Endothelial cell of umbilical vein (primary cell): ENCODE measurements around the gene CC2D2A. TPM values are rescaled to one million over a fixed set of nuclear protein-coding genes. Genes with fewer than 3 reads are reported as not detected.

ENCODE experiments used
- BruUV-seq: library from RNA; stranded (reverse); fragments of 400-500 nt; replicated peaks from 2 replicates; lab custom pipeline; 2021; lab: Mats Ljungman, UMichigan
- CTCF ChIA-PET: fragments of 300-600, 350-600 bp; sonication (Branson Sonifier 250); formaldehyde crosslinking; loops from one replicate; lab custom pipeline; 2021; ENCODE audit warnings: antibody characterized with exemption, inconsistent platforms; lab: Charles Lee
- POLR2A ChIA-PET: fragments of 300-600, 350-600 bp; sonication (Branson Sonifier 250); formaldehyde crosslinking; loops from one replicate; lab custom pipeline; 2021; ENCODE audit warnings: antibody characterized with exemption, inconsistent platforms; lab: Charles Lee
- DNase-seq: peaks from one replicate; pipeline ENCODE4 v3.0.0-alpha.2; 2011; ENCODE audit warnings: low read depth, low spot score
- FAIRE-seq: peaks from 2 replicates; lab custom pipeline; 2011; peaks lifted over from hg19 to GRCh38; lab: Jason Lieb, UNC
- H2AFZ ChIP-seq: 2 replicates; pipeline ENCODE4 v1.6.0; 2012; ENCODE audit warnings: low read depth, low read length, control low read depth, inconsistent platforms
- H3K27ac ChIP-seq: 2 replicates; pipeline ENCODE4 v1.5.1; 2011; ENCODE audit warnings: low read depth, mild to moderate bottlenecking, control low read depth, low read length, moderate library complexity; ENCODE audit not compliant: insufficient read depth
- H3K27me3 ChIP-seq, 2 experiments: 2 replicates each; pipeline versions ENCODE4 v1.6.0 to v1.6.1; 2011; ENCODE audit warnings: low read length in 2 of 2, mixed read lengths in 1 of 2; ENCODE audit not compliant: control insufficient read depth in 2 of 2, insufficient read depth in 2 of 2
- H3K36me3 ChIP-seq, 2 experiments: 2 replicates in 1 of 2; 3 replicates in 1 of 2; pipeline ENCODE4 v1.5.1; 2011; ENCODE audit warnings: low read length in 2 of 2, mild to moderate bottlenecking in 1 of 2, moderate library complexity in 1 of 2; ENCODE audit not compliant: control insufficient read depth in 2 of 2, insufficient read depth in 2 of 2; ENCODE audit errors: extremely low read depth in 1 of 2
- H3K4me1 ChIP-seq: 3 replicates; pipeline ENCODE4 v1.5.1; 2011; ENCODE audit warnings: mild to moderate bottlenecking, low read length; ENCODE audit not compliant: control insufficient read depth, insufficient read depth; ENCODE audit errors: extremely low read depth
- H3K4me2 ChIP-seq: 2 replicates; pipeline ENCODE4 v1.6.1; 2011; ENCODE audit warnings: low read length, control low read depth, mixed read lengths; ENCODE audit not compliant: insufficient read depth
- H3K4me3 ChIP-seq, 3 experiments: fragments of 200-600 bp in 1 of 3; sonication (generic), shearing (Covaris generic) in 1 of 3; replicated peaks in 1 of 3; 2 replicates each; pipeline ENCODE4 v1.5.1; 2011 to 2016; ENCODE audit warnings: control low read depth in 3 of 3, low read length in 3 of 3, mild to moderate bottlenecking in 2 of 3, inconsistent platforms in 1 of 3, low read depth in 1 of 3, moderate library complexity in 1 of 3; ENCODE audit not compliant: insufficient read depth in 1 of 3
- H3K79me2 ChIP-seq: 2 replicates; pipeline ENCODE4 v1.6.0; 2012; ENCODE audit warnings: low read length, inconsistent platforms; ENCODE audit not compliant: control insufficient read depth, insufficient read depth
- H3K9ac ChIP-seq: replicated peaks from 2 replicates; pipeline ENCODE3; 2011; ENCODE audit warnings: low read length, control low read depth; ENCODE audit not compliant: insufficient read depth; ENCODE audit errors: extremely low read depth
- H3K9me1 ChIP-seq: replicated peaks from 3 replicates; pipeline ENCODE4 v1.6.0; 2011; ENCODE audit warnings: mild to moderate bottlenecking, low read length; ENCODE audit not compliant: control insufficient read depth, insufficient read depth; ENCODE audit errors: extremely low read depth
- H3K9me3 ChIP-seq: replicated peaks from 2 replicates; pipeline ENCODE4 v1.5.1; 2012; ENCODE audit warnings: low read length, inconsistent platforms; ENCODE audit not compliant: control insufficient read depth, insufficient read depth
- H4K20me1 ChIP-seq: replicated peaks from 2 replicates; pipeline ENCODE3; 2011; ENCODE audit warnings: mild to moderate bottlenecking, low read length; ENCODE audit not compliant: control insufficient read depth, insufficient read depth; ENCODE audit errors: extremely low read depth
- FOS ChIP-seq: IDR thresholded peaks from 2 replicates; pipeline ENCODE4 v1.6.1; 2011; ENCODE audit warnings: mild to moderate bottlenecking, low read length, moderate library complexity, borderline replicate concordance; ENCODE audit not compliant: insufficient read depth
- GATA2 ChIP-seq: IDR thresholded peaks from 2 replicates; pipeline ENCODE4 v1.7.0; 2011; ENCODE audit warnings: low read depth, mild to moderate bottlenecking, moderate library complexity, mixed read lengths, low read length; ENCODE audit not compliant: insufficient read length, insufficient read depth
- JUN ChIP-seq: IDR thresholded peaks from 2 replicates; pipeline ENCODE4 v1.6.1; 2011; ENCODE audit warnings: borderline replicate concordance, low read depth; ENCODE audit not compliant: insufficient read length, insufficient read depth
- MAX ChIP-seq: IDR thresholded peaks from 2 replicates; pipeline ENCODE4 v1.6.1; 2011; ENCODE audit not compliant: insufficient read depth, insufficient read length
- MYC ChIP-seq: IDR thresholded peaks from one replicate; pipeline ENCODE4 v1.6.1; 2011; ENCODE audit warnings: mild to moderate bottlenecking, low read depth, low read length
- POLR2A ChIP-seq: IDR thresholded peaks from 2 replicates; pipeline ENCODE4 v1.6.1; 2012; ENCODE audit warnings: low read depth, mild to moderate bottlenecking, control low read depth, low read length
- POLR2AphosphoS5 ChIP-seq: IDR thresholded peaks from 2 replicates; pipeline ENCODE4 v1.6.1; 2012; ENCODE audit warnings: low read depth, mild to moderate bottlenecking, control low read depth, low read length, moderate library complexity; ENCODE audit not compliant: insufficient read depth
- dilution Hi-C: fragments of 300-500 bp; cut with MboI; formaldehyde crosslinking; loops from one replicate; pipeline ENCODE4 v1.15.0; 2019; ENCODE audit warnings: low sequenced_read_pairs; ENCODE audit not compliant: extremely low pct_ligation_motif_present
- intact Hi-C: fragments of 100-400 bp; cut with micrococcal nuclease; formaldehyde crosslinking; loops from one replicate; pipeline ENCODE4 v1.10.0; 2022
- polyA plus RNA-seq, 4 experiments: library from polyadenylated mRNA; depleted of rRNA in 3 of 4; stranded (reverse) in 3 of 4; unstranded in 1 of 4; fragments of >200 nt; gene quantifications; 2 replicates each; pipeline versions ENCODE4 v1.2.1 to v1.2.3, GENCODE V29; 2011 to 2012; ENCODE audit warnings: missing spikeins in 1 of 4
- total RNA-seq: library from RNA; stranded (reverse); gene quantifications from 2 replicates; pipeline ENCODE4 v1.2.3, GENCODE V29; 2021

Gene CC2D2A
- total and polyA plus RNA-seq, 2 donors (not counting 3 experiments of a cell fraction or from before 2014, with no cell fraction given): 10.2 to 22.4 TPM

- H3K27ac ChIP-seq: no peak overlapping the region
- BruUV-seq: no TSS peak
- no peaks in the 10 kb centered on the region for H4K20me1 ChIP-seq
- H3K79me2 ChIP-seq: no peaks in the 10 kb centered on the region
- intact Hi-C loops: loop anchor here (10.0 kb wide), 1 partner anchor 576 kb away; no protein-coding TSS in a partner anchor
- no peaks in the 10 kb centered on the region for H3K27me3 ChIP-seq
- DNase-seq (no peak), FAIRE-seq (no peak)
- no peak overlapping the region for H2AFZ ChIP-seq
- ChIA-PET POLR2A (no interaction called here), CTCF (interaction anchor here (1.0 kb wide), 1 partner anchor 47 kb away, joined by 3 read pairs; no protein-coding TSS in a partner anchor)
- no peaks in the 10 kb centered on the region for H3K4me1 ChIP-seq
- TF ChIP-seq MAX (no peak), MYC (no peak), POLR2AphosphoS5 (no peak), JUN (no peak), FOS (no peak)
- dilution Hi-C loops: no loop called here
- no peak overlapping the region for H3K9ac ChIP-seq
- H3K36me3 ChIP-seq: peaks cover 0 to 5% of the 10 kb centered on the region in 2 experiments
- no peaks in the 10 kb centered on the region for H3K9me3 ChIP-seq
- H3K4me2 ChIP-seq: no peak overlapping the region
- no peaks in the 10 kb centered on the region for H3K9me1 ChIP-seq
- no peak overlapping the region for H3K4me3 ChIP-seq
Measured at GRCh38 chr4:15568821-15569220, 99.1 kb downstream of the CC2D2A start.

GRCh38 chr4:15569746-15570145, 100.1 kb downstream of the CC2D2A start:
- H3K9me1 ChIP-seq: no peaks in the 10 kb centered on the region
- no peaks in the 10 kb centered on the region for H3K4me1 ChIP-seq
- H3K79me2 ChIP-seq: no peaks in the 10 kb centered on the region
- no peak overlapping the region for H3K4me2 ChIP-seq
- dilution Hi-C loops: no loop called here
- FAIRE-seq (no peak), DNase-seq (no peak)
- H3K4me3 ChIP-seq: no peak overlapping the region
- H3K36me3 ChIP-seq: peaks cover 0 to 5% of the 10 kb centered on the region in 2 experiments
- H3K27ac ChIP-seq: no peak overlapping the region
- no peak overlapping the region for H3K9ac ChIP-seq
- no peaks in the 10 kb centered on the region for H3K9me3 ChIP-seq
- H3K27me3 ChIP-seq: no peaks in the 10 kb centered on the region
- no peak overlapping the region for H2AFZ ChIP-seq
- H4K20me1 ChIP-seq: no peaks in the 10 kb centered on the region
- no peak for TF ChIP-seq GATA2
- no peak for TF ChIP-seq MAX
- no peak for TF ChIP-seq MYC
- no peak for TF ChIP-seq POLR2A
- intact Hi-C loops: loop anchor here (10.0 kb wide), 1 partner anchor 575 kb away; no protein-coding TSS in a partner anchor
- ChIA-PET CTCF (no interaction called here), POLR2A (no interaction called here)
- no TSS peak for BruUV-seq
